Activated gamma-delta T cell (primary cell): Measurements from ENCODE around the gene ART4.

Experiments
- DNase-seq: peaks from one replicate; lab custom pipeline; 2025; lab: John Stamatoyannopoulos, UW

The ART4 gene

DNA sequence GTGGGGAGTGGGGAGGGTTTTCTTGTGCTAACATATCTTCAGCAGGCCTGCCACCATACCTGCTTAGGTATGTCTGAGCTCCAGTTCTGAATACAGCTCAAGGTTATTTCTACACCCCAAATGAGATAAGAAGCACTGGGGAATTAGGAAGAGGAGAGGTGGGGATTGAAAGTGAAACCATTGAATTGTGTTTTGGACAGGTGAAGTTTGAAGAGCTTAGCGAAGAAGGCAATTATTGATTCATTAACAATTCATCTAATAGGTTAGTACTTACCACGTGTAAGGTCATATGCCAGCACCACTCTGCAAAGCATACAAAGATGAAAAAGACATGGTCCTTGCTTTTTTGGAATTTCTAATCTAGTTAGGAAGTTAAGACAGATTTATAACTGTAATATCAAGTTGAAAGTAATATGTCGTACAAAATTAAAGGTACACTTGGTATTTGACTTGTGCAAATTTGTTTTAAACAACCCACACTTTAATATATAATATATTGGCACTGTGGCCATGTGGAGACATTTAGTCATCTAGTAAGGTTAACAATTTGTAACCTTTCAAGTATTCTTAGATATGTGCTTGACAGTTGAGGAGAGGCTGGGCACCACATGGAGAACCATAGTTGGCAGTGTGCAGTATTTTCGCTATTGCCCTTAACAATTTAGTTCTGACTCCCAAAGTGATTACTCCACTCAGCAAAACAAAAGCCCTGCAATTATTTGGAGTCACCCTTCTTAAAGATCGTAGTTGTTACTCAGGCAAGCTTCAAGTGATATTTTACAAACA lies 33.0 kb downstream of the ART4 start:
- DNase-seq, result no peak

GRCh38 chr12:14803830-14804160 lies 39.5 kb downstream of the ART4 start:
- no peak for DNase-seq

- peak; percentile 21 for DNase-seq
These were observed 40.1 kb downstream of the ART4 start, which contains the start of the genes C12orf60 and WBP11 for GRCh38 chr12:14803011-14803829. C12orf60 (plus strand) TSS chr12:14803670; CDS start chr12:14822936, 19,266 bp downstream. WBP11 (minus strand) TSS chr12:14803478; CDS start chr12:14801383, 2,095 bp downstream.

GRCh38 chr12:14802721-14803010 lies 40.7 kb downstream of the ART4 start:
- DNase-seq, result no peak

DNA sequence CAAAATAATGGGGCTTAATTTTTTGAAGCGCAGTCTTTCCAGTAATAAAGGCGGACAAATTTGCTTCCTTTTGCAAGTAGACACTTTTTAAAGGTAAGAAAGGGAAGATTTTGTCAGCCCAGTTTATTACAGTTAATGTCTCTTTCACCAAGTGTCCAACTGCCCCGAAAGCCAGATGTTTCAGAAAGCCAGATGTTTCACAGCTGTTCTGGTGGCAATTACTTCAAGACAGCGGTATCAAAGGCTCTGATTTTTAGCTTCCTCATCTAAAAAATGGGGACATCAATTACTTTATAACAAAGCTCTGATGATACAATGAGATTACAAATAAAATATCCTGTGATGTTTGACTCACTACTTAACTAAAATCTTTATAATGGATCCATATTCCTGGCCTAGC lies 41.1 kb downstream of the ART4 start:
- DNase-seq, result no peak

- no peak for DNase-seq
These were observed 48.3 kb downstream of the ART4 start for GRCh38 chr12:14795028-14795448.

- no peak for DNase-seq
These were observed 57.8 kb downstream of the ART4 start for GRCh38 chr12:14785568-14785967.

DNA sequence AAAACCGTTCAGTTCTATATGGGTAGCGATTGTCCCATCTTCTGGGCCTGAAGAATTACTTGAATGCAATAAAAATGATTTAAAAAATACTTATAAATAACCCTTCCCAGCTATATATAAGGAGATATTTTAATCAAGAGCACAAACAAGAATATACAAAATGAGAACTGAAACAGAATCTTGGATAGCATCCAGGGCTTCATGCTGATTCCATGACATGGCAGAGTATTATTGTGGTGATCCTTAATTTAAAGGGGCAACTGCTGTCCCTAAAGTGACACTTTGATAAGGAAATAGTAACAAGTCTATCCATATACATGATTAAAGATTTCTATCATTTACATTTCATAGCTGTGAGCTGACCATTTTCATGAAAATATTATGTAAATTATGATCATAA lies 58.9 kb downstream of the ART4 start:
- no peak for DNase-seq

DNA sequence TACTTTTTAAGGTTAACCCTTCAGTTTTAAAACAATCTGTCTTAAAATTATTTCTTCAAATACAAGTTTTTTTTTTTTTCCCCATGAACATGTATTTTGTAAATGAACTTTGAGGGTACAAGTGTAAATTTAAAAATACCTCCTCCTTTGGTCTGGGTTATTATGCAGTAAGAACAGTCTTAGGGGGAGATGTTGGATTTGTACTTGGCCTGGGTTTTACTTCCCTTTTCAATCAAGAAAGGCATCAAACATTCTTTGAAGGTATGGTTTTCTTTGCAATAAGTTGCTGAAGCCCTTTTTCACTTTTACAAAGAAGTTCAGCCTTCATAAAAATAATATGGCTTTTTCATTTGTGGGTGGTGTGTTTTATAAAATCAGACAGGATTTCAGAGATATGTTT lies 60.6 kb downstream of the ART4 start:
- no peak for DNase-seq

DNA sequence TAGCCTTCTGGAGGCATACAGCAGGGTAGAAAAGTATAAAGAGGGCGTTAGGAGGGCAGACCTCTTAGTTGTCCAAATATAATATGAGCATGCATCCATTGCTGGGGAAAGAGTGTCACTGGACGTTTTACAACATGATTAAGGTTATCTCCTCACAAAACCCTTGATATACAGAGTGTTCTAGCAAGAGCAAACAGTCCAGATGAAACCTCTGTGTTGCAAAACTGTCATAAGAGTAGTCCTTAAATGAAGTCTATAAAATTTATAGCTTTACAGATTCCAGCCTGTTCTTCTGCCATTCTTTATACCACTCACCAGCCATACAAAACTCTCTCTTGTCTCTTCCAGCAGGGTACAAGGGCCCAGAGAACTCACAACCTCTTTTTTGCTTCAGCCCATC lies 61.8 kb downstream of the ART4 start:
- no peak for DNase-seq

DNA sequence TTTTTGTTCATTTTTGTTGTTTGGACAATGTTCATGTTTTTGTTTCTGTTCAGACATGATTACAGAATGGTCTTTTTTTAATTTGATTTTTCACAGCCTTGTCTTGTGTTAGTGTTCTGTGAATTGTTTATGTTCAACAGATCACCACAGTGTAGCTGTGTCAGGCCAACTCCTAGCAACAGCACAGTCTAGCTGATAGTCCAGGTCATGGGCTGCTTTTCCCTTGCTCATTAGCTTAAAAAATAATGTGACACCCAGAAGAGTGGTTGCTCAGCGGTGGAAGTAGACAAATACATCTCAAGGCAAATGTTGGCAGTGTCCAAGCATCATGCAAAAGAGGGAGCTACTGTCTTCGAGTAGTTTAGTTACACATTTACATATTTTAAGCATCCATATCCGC lies 62.5 kb downstream of the ART4 start:
- DNase-seq, result no peak

- DNase-seq, result no peak
These were observed 63.5 kb downstream of the ART4 start for GRCh38 chr12:14779834-14780233.

- no peak for DNase-seq
These were observed 66.1 kb downstream of the ART4 start for GRCh38 chr12:14777271-14777670.

GRCh38 chr12:14776236-14776961 lies 66.9 kb downstream of the ART4 start:
- no peak for DNase-seq

DNA sequence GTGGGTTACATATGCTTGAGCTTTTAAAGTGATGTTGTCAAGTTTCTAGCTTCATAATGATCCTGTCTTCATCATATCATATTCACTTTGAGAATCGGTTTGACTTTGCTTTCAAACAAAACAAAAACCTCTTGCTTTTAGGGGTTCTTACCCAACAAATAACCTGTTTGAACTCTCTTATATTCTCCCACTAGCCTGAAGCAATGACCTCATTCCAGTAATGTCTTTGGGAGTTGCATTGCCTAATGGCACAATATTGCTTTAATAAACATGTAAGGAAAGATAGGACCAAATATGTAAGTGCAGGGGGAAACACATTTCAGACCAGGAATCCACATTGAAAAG lies 67.7 kb downstream of the ART4 start:
- DNase-seq, result no peak
